Right cardiac atrium (tissue), 5 donors: ENCODE results near the gene EML4. TPM values are rescaled to one million over a fixed set of nuclear protein-coding genes. Genes with fewer than 3 reads are reported as not detected.

Experiments
- ATAC-seq, 2 donors: fragments of 200-7000 bp; cut with Tn5 transposase; one replicate each; pipeline versions ENCODE4 v1.8.0 to v1.9.1; 2020; ENCODE audit warnings: moderate library complexity in 2 of 2, mild to moderate bottlenecking in 1 of 2
- DNase-seq, 3 donors: peaks; one replicate each; pipeline ENCODE4 v3.0.0-alpha.2; 2020
- H3K27ac ChIP-seq: one replicate; pipeline ENCODE4 v1.5.1; 2013; ENCODE audit warnings: mild to moderate bottlenecking, low read length, control low read depth, moderate library complexity
- H3K27me3 ChIP-seq: one replicate; pipeline ENCODE4 v1.6.1; 2013; ENCODE audit not compliant: control insufficient read depth, insufficient read depth
- H3K4me1 ChIP-seq: one replicate; pipeline ENCODE4 v1.6.1; 2013; ENCODE audit warnings: low read length; ENCODE audit not compliant: control insufficient read depth, insufficient read depth
- H3K4me3 ChIP-seq: one replicate; pipeline ENCODE4 v1.5.1; 2013; ENCODE audit warnings: low read length, control low read depth
- H3K9me3 ChIP-seq: one replicate; pipeline ENCODE4 v1.6.1; 2013; ENCODE audit warnings: low read length; ENCODE audit not compliant: control insufficient read depth
- WGBS: extraction: QIAGEN DNeasy Blood & Tissue Kit; methylation state at CpG from one replicate; pipeline ENCODE4 v1.1.7; 2013; 5-methylcytosine and 5-hydroxymethylcytosine counted together
- intact Hi-C, 4 donors: fragments of 100-400 bp; cut with DNase I; formaldehyde crosslinking; loops; one replicate each; pipeline versions ENCODE4 v1.11.0 to v1.14.0; 2022 to 2023
- polyA plus RNA-seq: library from polyadenylated mRNA; stranded (reverse); fragments of 200-250 nt; gene quantifications from one replicate; pipeline ENCODE4 v1.2.3, GENCODE V29; 2013
- total RNA-seq, 4 donors: library from RNA; stranded (reverse); fragmentation: NEBNext Ultra II Directional; extraction: Animal tissue kit (Norgen Biotek cat#: 25700); gene quantifications; one replicate each; pipeline ENCODE4 v1.2.1, GENCODE V29; 2021
- donor health status: healthy with polysubstance abuse.
- donor health status: DM: no; HTN: yes; CAD: no.
- donor health status: DM: no; HTN: no; CAD: no.
- donor health status: DM: no; HTN: yes; CAD: no; lungs with severe emphysema.
- donor health status: DM: yes; HTN: yes; CAD: no.

EML4 gene
- total and polyA plus RNA-seq, 5 donors: 3.8 to 13.8 (median 8.1) TPM

- H3K4me1 ChIP-seq: peaks cover 2% of the 10 kb centered on the region
- ATAC-seq: no peak
- 95% methylated on average over 3 of the region's 3 CpGs for WGBS
- H3K4me3 ChIP-seq: no peak overlapping the region
- H3K27ac ChIP-seq: no peak overlapping the region
- DNase-seq: no peak
- H3K27me3 ChIP-seq: no peaks in the 10 kb centered on the region
- no peaks in the 10 kb centered on the region for H3K9me3 ChIP-seq
- intact Hi-C loops: no loop called here
These were observed 18.7 kb downstream of the EML4 start for GRCh38 chr2:42187886-42188285.

- ATAC-seq: no peak
- WGBS: 96% methylated on average over 2 of the region's 2 CpGs
- no peaks in the 10 kb centered on the region for H3K27me3 ChIP-seq
- peaks cover 4% of the 10 kb centered on the region for H3K4me1 ChIP-seq
- H3K9me3 ChIP-seq: no peaks in the 10 kb centered on the region
- H3K27ac ChIP-seq: no peak overlapping the region
- intact Hi-C loops: no loop called here
- DNase-seq: no peak
- H3K4me3 ChIP-seq: no peak overlapping the region
These were observed 20.0 kb downstream of the EML4 start for GRCh38 chr2:42189235-42189566.

GRCh38 chr2:42190191-42190590 is 21.0 kb downstream of the EML4 start:
- 82% methylated on average over 2 of the region's 2 CpGs for WGBS

GRCh38 chr2:42191285-42192009 is 22.3 kb downstream of the EML4 start:
- no peak for DNase-seq
- Histone ChIP-seq H3K4me1 (peaks cover 2% of the 10 kb centered on the region), H3K27ac (no peak overlapping the region), H3K4me3 (no peak overlapping the region), H3K27me3 (no peaks in the 10 kb centered on the region), H3K9me3 (no peaks in the 10 kb centered on the region)
- intact Hi-C loops: loop anchor here in 1 of 4 donors (10.0 kb wide), 1 partner anchor 97 kb away; no protein-coding TSS in a partner anchor
- no peak for ATAC-seq
- 83% methylated on average over 10 of the region's 10 CpGs for WGBS

More at GRCh38 chr2:42190191-42190590, 21.0 kb downstream of the EML4 start:
- DNase-seq (no peak), ATAC-seq (no peak)
- Histone ChIP-seq H3K4me1 (peaks cover 4% of the 10 kb centered on the region), H3K27ac (no peak overlapping the region), H3K27me3 (no peaks in the 10 kb centered on the region), H3K9me3 (no peaks in the 10 kb centered on the region), H3K4me3 (no peak overlapping the region)
- intact Hi-C loops: loop anchor here in 1 of 4 donors (10.0 kb wide), 1 partner anchor 95 kb away; no protein-coding TSS in a partner anchor

- no peak for DNase-seq
- Histone ChIP-seq H3K27ac (no peak overlapping the region), H3K4me3 (no peak overlapping the region), H3K4me1 (peaks cover 2% of the 10 kb centered on the region), H3K9me3 (no peaks in the 10 kb centered on the region), H3K27me3 (no peaks in the 10 kb centered on the region)
- no peak for ATAC-seq
- intact Hi-C loops: loop anchor here in 1 of 4 donors (10.0 kb wide), 1 partner anchor 97 kb away; no protein-coding TSS in a partner anchor
- 96% methylated on average over 5 of the region's 5 CpGs for WGBS
These were observed 22.8 kb downstream of the EML4 start for GRCh38 chr2:42192010-42192373.

- DNase-seq (no peak), ATAC-seq (no peak)
- Histone ChIP-seq H3K27me3 (no peaks in the 10 kb centered on the region), H3K9me3 (no peaks in the 10 kb centered on the region), H3K27ac (no peak overlapping the region), H3K4me3 (no peak overlapping the region), H3K4me1 (peaks cover 2% of the 10 kb centered on the region)
- intact Hi-C loops: loop anchor here in 1 of 4 donors (10.0 kb wide), 1 partner anchor 98 kb away; no protein-coding TSS in a partner anchor
- WGBS: 64% methylated on average over 3 of the region's 3 CpGs
These were observed 23.8 kb downstream of the EML4 start for GRCh38 chr2:42192652-42193566.

- DNase-seq (no peak), ATAC-seq (no peak)
- no peaks in the 10 kb centered on the region for H3K9me3 ChIP-seq
- no peaks in the 10 kb centered on the region for H3K27me3 ChIP-seq
- intact Hi-C loops: loop anchor here in 1 of 4 donors (10.0 kb wide), 1 partner anchor 99 kb away; no protein-coding TSS in a partner anchor
- H3K27ac ChIP-seq: no peak overlapping the region
- H3K4me3 ChIP-seq: no peak overlapping the region
- H3K4me1 ChIP-seq: peaks cover 2% of the 10 kb centered on the region
These were observed 24.6 kb downstream of the EML4 start for GRCh38 chr2:42193722-42194187.

GRCh38 chr2:42194428-42194827 is 25.3 kb downstream of the EML4 start:
- peaks cover 2% of the 10 kb centered on the region for H3K4me1 ChIP-seq
- DNase-seq: no peak
- no peaks in the 10 kb centered on the region for H3K9me3 ChIP-seq
- H3K27me3 ChIP-seq: no peaks in the 10 kb centered on the region
- 95% methylated on average over 4 of the region's 4 CpGs for WGBS
- no peak overlapping the region for H3K27ac ChIP-seq
- ATAC-seq: no peak
- intact Hi-C loops: loop anchor here in 1 of 4 donors (10.0 kb wide), 1 partner anchor 100 kb away; no protein-coding TSS in a partner anchor
- H3K4me3 ChIP-seq: no peak overlapping the region

GRCh38 chr2:42195559-42195958 is 26.4 kb downstream of the EML4 start:
- intact Hi-C loops: loop anchor here in 1 of 4 donors (10.0 kb wide), 1 partner anchor 101 kb away; no protein-coding TSS in a partner anchor
- ATAC-seq (no peak), DNase-seq (no peak)
- Histone ChIP-seq H3K27ac (no peak overlapping the region), H3K27me3 (no peaks in the 10 kb centered on the region), H3K9me3 (no peaks in the 10 kb centered on the region), H3K4me1 (peaks cover 2% of the 10 kb centered on the region), H3K4me3 (no peak overlapping the region)

- no peak overlapping the region for H3K4me3 ChIP-seq
- DNase-seq: no peak
- no peak for ATAC-seq
- WGBS: 96% methylated on average over 2 of the region's 2 CpGs
- peaks cover 2% of the 10 kb centered on the region for H3K4me1 ChIP-seq
- H3K27me3 ChIP-seq: no peaks in the 10 kb centered on the region
- H3K9me3 ChIP-seq: no peaks in the 10 kb centered on the region
- intact Hi-C loops: loop anchor here in 2 of 4 donors (2.0 to 10.0 kb wide), 2 partner anchors 99 to 101 kb away; no protein-coding TSS in a partner anchor
- no peak overlapping the region for H3K27ac ChIP-seq
These were observed 26.9 kb downstream of the EML4 start for GRCh38 chr2:42196070-42196402.
